Measurements from ENCODE around the gene TCEAL8.

DNA sequence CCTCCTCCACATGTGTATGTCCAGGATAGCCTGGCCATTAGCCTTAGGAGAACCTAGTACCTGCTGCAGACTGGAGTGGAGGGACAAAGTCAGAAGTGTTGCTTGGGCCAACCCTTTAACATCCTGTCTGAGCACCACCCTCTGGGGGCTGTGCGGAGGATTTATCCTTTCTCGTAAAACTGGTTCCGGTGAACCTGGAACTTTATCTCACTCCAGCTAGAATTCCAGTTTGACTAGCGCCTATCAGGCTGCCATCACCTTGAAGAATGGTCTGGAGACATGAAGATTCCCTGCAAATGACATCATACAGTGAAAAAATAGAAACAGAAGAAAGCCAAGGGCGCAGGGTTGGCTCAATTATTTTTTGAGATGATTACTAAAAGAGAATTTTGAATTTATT, 4.0 kb downstream of the TCEAL8 start:
- TF ChIP-seq, protein P1, sequence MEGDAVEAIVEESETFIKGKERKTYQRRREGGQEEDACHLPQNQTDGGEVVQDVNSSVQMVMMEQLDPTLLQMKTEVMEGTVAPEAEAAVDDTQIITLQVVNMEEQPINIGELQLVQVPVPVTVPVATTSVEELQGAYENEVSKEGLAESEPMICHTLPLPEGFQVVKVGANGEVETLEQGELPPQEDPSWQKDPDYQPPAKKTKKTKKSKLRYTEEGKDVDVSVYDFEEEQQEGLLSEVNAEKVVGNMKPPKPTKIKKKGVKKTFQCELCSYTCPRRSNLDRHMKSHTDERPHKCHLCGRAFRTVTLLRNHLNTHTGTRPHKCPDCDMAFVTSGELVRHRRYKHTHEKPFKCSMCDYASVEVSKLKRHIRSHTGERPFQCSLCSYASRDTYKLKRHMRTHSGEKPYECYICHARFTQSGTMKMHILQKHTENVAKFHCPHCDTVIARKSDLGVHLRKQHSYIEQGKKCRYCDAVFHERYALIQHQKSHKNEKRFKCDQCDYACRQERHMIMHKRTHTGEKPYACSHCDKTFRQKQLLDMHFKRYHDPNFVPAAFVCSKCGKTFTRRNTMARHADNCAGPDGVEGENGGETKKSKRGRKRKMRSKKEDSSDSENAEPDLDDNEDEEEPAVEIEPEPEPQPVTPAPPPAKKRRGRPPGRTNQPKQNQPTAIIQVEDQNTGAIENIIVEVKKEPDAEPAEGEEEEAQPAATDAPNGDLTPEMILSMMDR (conservative IDR thresholded peaks at IDR 0.05 in 1 of 2, IDR thresholded peaks at IDR 0.05 in 1 of 2; ENCODE audit: extremely low read depth in 1 of 2, insufficient read depth in 1 of 2, low read depth in 1 of 2, low read length in 2 of 2): no peak
- TF ChIP-seq EZH2 (IDR thresholded peaks at IDR 0.05; ENCODE audit: borderline replicate concordance, low read length): no peak

Measured in mammary epithelial cell (primary cell).